GM10266 (cell line): ENCODE results near the gene KAT2A.
A peak's percentile ranks its signal among the peaks of the same experiment; 100 is the strongest.

Experiments
- DNase-seq: peaks from one replicate; pipeline ENCODE4 v3.0.0; 2012; ENCODE audit errors: extremely low spot score
- CTCF ChIP-seq: IDR thresholded peaks from 2 replicates; pipeline ENCODE4 v1.5.1; 2012; ENCODE audit warnings: mild to moderate bottlenecking, low read depth; ENCODE audit not compliant: control insufficient read depth, insufficient read depth; ENCODE audit errors: missing control alignments

KAT2A gene

GRCh38 chr17:42072323-42073187, 48.6 kb downstream of the KAT2A start:
- no peak for TF ChIP-seq CTCF
- no peak for DNase-seq

GRCh38 chr17:42071810-42072209, 49.4 kb downstream of the KAT2A start:
- DNase-seq: no peak
- TF ChIP-seq CTCF: no peak

- DNase-seq: no peak
- no peak for TF ChIP-seq CTCF
Measured at GRCh38 chr17:42068979-42069378, 52.2 kb downstream of the KAT2A start.

GRCh38 chr17:42067371-42068091, 53.6 kb downstream of the KAT2A start:
- peak; percentile 76 for DNase-seq
- TF ChIP-seq CTCF: peak; percentile 89

GRCh38 chr17:42065201-42065600, 56.0 kb downstream of the KAT2A start:
- no peak for DNase-seq
- TF ChIP-seq CTCF: no peak
